Measurements from ENCODE around the gene CAPN1. TPM values are rescaled to one million over a fixed set of nuclear protein-coding genes. Genes with fewer than 3 reads are reported as not detected.

The CAPN1 gene
- total and polyA plus RNA-seq, 2 of the 13 experiments (the other 11 are each of a cell fraction or from before 2014, with no cell fraction given) = 57.3 to 82.6 TPM

DNA sequence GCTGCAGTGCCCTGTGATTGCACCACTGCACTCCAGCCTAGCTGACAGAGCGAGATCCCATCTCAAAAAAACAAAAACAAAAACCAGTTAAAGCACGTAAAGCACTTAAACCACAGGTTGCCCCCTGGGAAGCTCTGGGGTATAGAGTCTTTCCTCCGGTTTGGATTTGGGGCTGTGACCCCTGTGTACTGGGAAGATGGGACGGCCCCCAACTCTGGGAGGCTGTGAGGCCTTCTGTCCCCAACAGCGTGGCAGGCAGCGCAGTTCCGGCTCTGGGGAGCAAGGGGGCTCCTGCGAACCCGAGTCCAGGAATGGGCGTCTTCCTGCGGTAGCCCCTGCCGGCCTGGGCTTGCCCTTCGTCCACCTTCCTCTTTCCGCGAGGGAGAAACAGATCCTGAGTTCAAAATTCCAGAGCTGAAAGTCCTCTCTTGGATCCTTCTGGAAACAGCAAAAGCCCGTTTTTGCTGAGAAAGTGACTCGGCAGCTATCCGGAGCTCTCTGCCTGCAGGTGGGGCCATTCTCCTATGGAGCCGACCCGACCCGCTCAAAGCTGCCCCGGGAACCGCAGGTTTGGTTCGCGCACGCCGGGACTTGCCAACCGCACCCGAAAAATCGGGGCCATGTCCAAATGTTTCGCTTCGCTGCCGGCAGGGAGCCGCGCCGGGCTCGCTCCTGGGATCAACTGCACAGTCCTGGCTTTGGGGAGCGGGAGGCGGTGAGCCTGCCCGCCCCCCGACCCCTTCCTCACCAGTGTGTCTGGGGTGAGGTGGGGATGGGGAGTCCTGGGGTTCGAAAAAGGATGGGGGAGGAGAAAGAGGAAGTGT is 43.8 kb downstream of the CAPN1 start (continued):
- TF ChIP-seq, protein P1, sequence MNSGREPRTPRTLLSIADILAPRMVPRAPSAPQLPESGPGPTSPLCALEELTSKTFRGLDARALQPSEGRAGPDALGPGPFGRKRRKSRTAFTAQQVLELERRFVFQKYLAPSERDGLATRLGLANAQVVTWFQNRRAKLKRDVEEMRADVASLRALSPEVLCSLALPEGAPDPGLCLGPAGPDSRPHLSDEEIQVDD (CRISPR knock-in tag; IDR thresholded peaks at IDR 0.05; ENCODE audit: borderline replicate concordance) = no peak
- no peak for TF ChIP-seq ZNF883 (CRISPR knock-in tag; IDR thresholded peaks at IDR 0.05; ENCODE audit: not compliant biosample characterization)
- TF ChIP-seq SUZ12 (IDR thresholded peaks at IDR 0.05; ENCODE audit: low read depth, low read length) = no peak
- peak; percentile 60 for TF ChIP-seq SAP130 (CRISPR knock-in tag; IDR thresholded peaks at IDR 0.05; ENCODE audit: low read depth)
- no peak; the same call in 1 of the 2 replicates for TF ChIP-seq ZNF33B (CRISPR knock-in tag; IDR thresholded peaks at IDR 0.05)
- no peak for TF ChIP-seq YEATS2 (CRISPR knock-in tag; IDR thresholded peaks at IDR 0.05; ENCODE audit: borderline replicate concordance)
- TF ChIP-seq MIXL1 (CRISPR knock-in tag; IDR thresholded peaks at IDR 0.05) = no peak
- no peak for TF ChIP-seq ZNF83 (CRISPR knock-in tag; IDR thresholded peaks at IDR 0.05; ENCODE audit: borderline replicate concordance)
- TF ChIP-seq, protein P2, sequence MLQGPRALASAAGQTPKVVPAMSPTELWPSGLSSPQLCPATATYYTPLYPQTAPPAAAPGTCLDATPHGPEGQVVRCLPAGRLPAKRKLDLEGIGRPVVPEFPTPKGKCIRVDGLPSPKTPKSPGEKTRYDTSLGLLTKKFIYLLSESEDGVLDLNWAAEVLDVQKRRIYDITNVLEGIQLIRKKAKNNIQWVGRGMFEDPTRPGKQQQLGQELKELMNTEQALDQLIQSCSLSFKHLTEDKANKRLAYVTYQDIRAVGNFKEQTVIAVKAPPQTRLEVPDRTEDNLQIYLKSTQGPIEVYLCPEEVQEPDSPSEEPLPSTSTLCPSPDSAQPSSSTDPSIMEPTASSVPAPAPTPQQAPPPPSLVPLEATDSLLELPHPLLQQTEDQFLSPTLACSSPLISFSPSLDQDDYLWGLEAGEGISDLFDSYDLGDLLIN (CRISPR knock-in tag; IDR thresholded peaks at IDR 0.05; ENCODE audit: borderline replicate concordance) = 0 out of 2 replicates have a peak, but pooled peaks have one; percentile 27
- no peak for TF ChIP-seq KMT2A (CRISPR knock-in tag; IDR thresholded peaks at IDR 0.05)
- TF ChIP-seq SKI (IDR thresholded peaks at IDR 0.05; ENCODE audit: partially characterized antibody) = no peak
- TF ChIP-seq CHCHD3 (CRISPR knock-in tag; IDR thresholded peaks at IDR 0.05) = no peak
- no peak; the same call in 1 of the 2 replicates for TF ChIP-seq ZNF556 (CRISPR knock-in tag; IDR thresholded peaks at IDR 0.05; ENCODE audit: borderline replicate concordance)
- no peak for TF ChIP-seq ZNF17 (CRISPR knock-in tag; IDR thresholded peaks at IDR 0.05)
- TF ChIP-seq, protein P3, sequence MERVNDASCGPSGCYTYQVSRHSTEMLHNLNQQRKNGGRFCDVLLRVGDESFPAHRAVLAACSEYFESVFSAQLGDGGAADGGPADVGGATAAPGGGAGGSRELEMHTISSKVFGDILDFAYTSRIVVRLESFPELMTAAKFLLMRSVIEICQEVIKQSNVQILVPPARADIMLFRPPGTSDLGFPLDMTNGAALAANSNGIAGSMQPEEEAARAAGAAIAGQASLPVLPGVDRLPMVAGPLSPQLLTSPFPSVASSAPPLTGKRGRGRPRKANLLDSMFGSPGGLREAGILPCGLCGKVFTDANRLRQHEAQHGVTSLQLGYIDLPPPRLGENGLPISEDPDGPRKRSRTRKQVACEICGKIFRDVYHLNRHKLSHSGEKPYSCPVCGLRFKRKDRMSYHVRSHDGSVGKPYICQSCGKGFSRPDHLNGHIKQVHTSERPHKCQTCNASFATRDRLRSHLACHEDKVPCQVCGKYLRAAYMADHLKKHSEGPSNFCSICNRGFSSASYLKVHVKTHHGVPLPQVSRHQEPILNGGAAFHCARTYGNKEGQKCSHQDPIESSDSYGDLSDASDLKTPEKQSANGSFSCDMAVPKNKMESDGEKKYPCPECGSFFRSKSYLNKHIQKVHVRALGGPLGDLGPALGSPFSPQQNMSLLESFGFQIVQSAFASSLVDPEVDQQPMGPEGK (CRISPR knock-in tag; IDR thresholded peaks at IDR 0.05) = no peak; the same call in 1 of the 2 replicates
- peak; percentile 32; the same call in 1 of the 2 replicates for TF ChIP-seq ZBTB8A (CRISPR knock-in tag; IDR thresholded peaks at IDR 0.05; ENCODE audit: borderline replicate concordance, low read depth)
- TF ChIP-seq, protein P4, sequence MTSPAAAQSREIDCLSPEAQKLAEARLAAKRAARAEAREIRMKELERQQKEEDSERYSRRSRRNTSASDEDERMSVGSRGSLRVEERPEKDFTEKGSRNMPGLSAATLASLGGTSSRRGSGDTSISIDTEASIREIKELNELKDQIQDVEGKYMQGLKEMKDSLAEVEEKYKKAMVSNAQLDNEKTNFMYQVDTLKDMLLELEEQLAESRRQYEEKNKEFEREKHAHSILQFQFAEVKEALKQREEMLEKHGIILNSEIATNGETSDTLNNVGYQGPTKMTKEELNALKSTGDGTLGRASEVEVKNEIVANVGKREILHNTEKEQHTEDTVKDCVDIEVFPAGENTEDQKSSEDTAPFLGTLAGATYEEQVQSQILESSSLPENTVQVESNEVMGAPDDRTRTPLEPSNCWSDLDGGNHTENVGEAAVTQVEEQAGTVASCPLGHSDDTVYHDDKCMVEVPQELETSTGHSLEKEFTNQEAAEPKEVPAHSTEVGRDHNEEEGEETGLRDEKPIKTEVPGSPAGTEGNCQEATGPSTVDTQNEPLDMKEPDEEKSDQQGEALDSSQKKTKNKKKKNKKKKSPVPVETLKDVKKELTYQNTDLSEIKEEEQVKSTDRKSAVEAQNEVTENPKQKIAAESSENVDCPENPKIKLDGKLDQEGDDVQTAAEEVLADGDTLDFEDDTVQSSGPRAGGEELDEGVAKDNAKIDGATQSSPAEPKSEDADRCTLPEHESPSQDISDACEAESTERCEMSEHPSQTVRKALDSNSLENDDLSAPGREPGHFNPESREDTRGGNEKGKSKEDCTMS (CRISPR knock-in tag; conservative IDR thresholded peaks at IDR 0.05) = no peak
- TF ChIP-seq, protein P5, sequence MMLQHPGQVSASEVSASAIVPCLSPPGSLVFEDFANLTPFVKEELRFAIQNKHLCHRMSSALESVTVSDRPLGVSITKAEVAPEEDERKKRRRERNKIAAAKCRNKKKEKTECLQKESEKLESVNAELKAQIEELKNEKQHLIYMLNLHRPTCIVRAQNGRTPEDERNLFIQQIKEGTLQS (CRISPR knock-in tag; IDR thresholded peaks at IDR 0.05) = no peak
- TF ChIP-seq, protein P6, sequence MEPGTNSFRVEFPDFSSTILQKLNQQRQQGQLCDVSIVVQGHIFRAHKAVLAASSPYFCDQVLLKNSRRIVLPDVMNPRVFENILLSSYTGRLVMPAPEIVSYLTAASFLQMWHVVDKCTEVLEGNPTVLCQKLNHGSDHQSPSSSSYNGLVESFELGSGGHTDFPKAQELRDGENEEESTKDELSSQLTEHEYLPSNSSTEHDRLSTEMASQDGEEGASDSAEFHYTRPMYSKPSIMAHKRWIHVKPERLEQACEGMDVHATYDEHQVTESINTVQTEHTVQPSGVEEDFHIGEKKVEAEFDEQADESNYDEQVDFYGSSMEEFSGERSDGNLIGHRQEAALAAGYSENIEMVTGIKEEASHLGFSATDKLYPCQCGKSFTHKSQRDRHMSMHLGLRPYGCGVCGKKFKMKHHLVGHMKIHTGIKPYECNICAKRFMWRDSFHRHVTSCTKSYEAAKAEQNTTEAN (CRISPR knock-in tag; conservative IDR thresholded peaks at IDR 0.05) = no peak
- no peak for TF ChIP-seq PAX8 (CRISPR knock-in tag; IDR thresholded peaks at IDR 0.05; ENCODE audit: borderline replicate concordance)
- TF ChIP-seq ZNF7 (CRISPR knock-in tag; IDR thresholded peaks at IDR 0.05) = no peak
- TF ChIP-seq MED1 (CRISPR knock-in tag; IDR thresholded peaks at IDR 0.05) = peak; percentile 36
